Neural progenitor cell (in vitro differentiated cells): ENCODE measurements around the gene RMDN2.

Source experiments
- CTCF ChIP-seq: fragments of 200-600 bp; sonication (generic); IDR thresholded peaks from 2 replicates; pipeline ENCODE4 v1.5.1; 2017; ENCODE audit warnings: antibody characterized with exemption, mild to moderate bottlenecking
- EZH2 ChIP-seq: fragments of 200-600 bp; sonication (generic); IDR thresholded peaks from 2 replicates; pipeline ENCODE4 v1.6.1; 2017; ENCODE audit warnings: antibody characterized with exemption, mild to moderate bottlenecking, moderate library complexity
- EZH2phosphoT487 ChIP-seq: fragments of 200-600 bp; sonication (generic); IDR thresholded peaks from 2 replicates; pipeline ENCODE4 v1.6.1; 2017; ENCODE audit warnings: antibody characterized with exemption

GRCh38 chr2:37894047-37894446 lies 31.0 kb upstream of the RMDN2 start:
- no peak for TF ChIP-seq CTCF
- TF ChIP-seq EZH2: no peak
- no peak for TF ChIP-seq EZH2phosphoT487
